Astrocyte (in vitro differentiated cells and primary cell): ENCODE measurements around the gene ZNF138.

Experiments used
- EZH2 ChIP-seq: IDR thresholded peaks from 2 replicates; pipeline ENCODE4 v1.6.1; 2012; ENCODE audit warnings: mild to moderate bottlenecking, low read length, inconsistent platforms; ENCODE audit not compliant: insufficient read depth
- TF ChIP-seq, protein P1 (sequence below): IDR thresholded peaks from 2 replicates; pipeline ENCODE4 v1.5.1; 2011; ENCODE audit warnings: low read depth, mild to moderate bottlenecking, inconsistent platforms, low read length, moderate library complexity; ENCODE audit not compliant: insufficient read depth

- TF ChIP-seq, protein P1, sequence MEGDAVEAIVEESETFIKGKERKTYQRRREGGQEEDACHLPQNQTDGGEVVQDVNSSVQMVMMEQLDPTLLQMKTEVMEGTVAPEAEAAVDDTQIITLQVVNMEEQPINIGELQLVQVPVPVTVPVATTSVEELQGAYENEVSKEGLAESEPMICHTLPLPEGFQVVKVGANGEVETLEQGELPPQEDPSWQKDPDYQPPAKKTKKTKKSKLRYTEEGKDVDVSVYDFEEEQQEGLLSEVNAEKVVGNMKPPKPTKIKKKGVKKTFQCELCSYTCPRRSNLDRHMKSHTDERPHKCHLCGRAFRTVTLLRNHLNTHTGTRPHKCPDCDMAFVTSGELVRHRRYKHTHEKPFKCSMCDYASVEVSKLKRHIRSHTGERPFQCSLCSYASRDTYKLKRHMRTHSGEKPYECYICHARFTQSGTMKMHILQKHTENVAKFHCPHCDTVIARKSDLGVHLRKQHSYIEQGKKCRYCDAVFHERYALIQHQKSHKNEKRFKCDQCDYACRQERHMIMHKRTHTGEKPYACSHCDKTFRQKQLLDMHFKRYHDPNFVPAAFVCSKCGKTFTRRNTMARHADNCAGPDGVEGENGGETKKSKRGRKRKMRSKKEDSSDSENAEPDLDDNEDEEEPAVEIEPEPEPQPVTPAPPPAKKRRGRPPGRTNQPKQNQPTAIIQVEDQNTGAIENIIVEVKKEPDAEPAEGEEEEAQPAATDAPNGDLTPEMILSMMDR, result no peak
- no peak for TF ChIP-seq EZH2
Observed at GRCh38 chr7:64874114-64874513, 79.9 kb downstream of the ZNF138 start.
